ENCODE results near the gene PPM1L.

DNA sequence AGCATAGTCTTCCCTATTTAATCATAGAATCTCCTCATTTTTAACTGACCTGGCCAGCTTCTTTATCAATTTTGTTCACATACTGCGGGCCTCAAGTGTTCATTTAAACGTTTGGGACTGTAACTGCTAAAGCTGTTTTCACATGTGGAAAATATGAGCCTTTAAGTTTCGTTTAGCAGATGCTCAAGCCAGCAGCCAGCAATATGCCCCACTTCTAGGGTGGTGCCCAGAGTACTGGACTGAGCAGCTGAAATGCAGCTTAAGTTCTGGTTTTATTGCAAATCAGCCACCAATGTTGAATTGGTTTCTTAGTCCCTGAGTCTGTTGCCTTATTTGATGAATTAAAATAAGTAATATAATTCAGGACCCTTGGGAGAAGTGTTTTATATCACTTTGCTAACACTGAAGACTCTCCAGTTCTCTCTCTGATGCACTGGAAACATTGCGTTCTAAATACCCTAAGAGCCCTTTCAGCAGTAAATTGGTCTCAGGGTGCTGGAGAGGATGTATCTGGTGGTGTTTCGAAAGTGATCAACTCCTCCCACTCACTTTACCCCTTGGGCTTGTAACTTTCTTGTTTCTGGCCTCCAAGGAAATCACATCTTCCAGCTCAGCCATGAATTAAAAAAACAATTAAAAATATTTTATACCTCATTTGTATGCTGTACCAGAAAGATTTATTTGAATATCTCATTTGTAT is 287.5 kb downstream of the PPM1L start:
- TF ChIP-seq, protein P1, sequence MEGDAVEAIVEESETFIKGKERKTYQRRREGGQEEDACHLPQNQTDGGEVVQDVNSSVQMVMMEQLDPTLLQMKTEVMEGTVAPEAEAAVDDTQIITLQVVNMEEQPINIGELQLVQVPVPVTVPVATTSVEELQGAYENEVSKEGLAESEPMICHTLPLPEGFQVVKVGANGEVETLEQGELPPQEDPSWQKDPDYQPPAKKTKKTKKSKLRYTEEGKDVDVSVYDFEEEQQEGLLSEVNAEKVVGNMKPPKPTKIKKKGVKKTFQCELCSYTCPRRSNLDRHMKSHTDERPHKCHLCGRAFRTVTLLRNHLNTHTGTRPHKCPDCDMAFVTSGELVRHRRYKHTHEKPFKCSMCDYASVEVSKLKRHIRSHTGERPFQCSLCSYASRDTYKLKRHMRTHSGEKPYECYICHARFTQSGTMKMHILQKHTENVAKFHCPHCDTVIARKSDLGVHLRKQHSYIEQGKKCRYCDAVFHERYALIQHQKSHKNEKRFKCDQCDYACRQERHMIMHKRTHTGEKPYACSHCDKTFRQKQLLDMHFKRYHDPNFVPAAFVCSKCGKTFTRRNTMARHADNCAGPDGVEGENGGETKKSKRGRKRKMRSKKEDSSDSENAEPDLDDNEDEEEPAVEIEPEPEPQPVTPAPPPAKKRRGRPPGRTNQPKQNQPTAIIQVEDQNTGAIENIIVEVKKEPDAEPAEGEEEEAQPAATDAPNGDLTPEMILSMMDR (IDR thresholded peaks at IDR 0.05; ENCODE audit: insufficient read depth, low read length), result no peak
- TF ChIP-seq SPI1 (IDR thresholded peaks at IDR 0.05; ENCODE audit: borderline replicate concordance, low read depth), result no peak
- TF ChIP-seq, protein P2, sequence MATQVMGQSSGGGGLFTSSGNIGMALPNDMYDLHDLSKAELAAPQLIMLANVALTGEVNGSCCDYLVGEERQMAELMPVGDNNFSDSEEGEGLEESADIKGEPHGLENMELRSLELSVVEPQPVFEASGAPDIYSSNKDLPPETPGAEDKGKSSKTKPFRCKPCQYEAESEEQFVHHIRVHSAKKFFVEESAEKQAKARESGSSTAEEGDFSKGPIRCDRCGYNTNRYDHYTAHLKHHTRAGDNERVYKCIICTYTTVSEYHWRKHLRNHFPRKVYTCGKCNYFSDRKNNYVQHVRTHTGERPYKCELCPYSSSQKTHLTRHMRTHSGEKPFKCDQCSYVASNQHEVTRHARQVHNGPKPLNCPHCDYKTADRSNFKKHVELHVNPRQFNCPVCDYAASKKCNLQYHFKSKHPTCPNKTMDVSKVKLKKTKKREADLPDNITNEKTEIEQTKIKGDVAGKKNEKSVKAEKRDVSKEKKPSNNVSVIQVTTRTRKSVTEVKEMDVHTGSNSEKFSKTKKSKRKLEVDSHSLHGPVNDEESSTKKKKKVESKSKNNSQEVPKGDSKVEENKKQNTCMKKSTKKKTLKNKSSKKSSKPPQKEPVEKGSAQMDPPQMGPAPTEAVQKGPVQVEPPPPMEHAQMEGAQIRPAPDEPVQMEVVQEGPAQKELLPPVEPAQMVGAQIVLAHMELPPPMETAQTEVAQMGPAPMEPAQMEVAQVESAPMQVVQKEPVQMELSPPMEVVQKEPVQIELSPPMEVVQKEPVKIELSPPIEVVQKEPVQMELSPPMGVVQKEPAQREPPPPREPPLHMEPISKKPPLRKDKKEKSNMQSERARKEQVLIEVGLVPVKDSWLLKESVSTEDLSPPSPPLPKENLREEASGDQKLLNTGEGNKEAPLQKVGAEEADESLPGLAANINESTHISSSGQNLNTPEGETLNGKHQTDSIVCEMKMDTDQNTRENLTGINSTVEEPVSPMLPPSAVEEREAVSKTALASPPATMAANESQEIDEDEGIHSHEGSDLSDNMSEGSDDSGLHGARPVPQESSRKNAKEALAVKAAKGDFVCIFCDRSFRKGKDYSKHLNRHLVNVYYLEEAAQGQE (IDR thresholded peaks at IDR 0.05; ENCODE audit: insufficient replicate concordance, low read depth), result no peak
- no peak for TF ChIP-seq POLR2AphosphoS5 (IDR thresholded peaks at IDR 0.05; ENCODE audit: low read depth)
- no peak for TF ChIP-seq GABPA (IDR thresholded peaks at IDR 0.05; ENCODE audit: low read depth)
